HEK293 (cell line): ENCODE data around the gene OR10R2.
"Not testable (repeated sequence)": the region's sequence is repeated elsewhere in the genome, so short reads cannot be mapped to it uniquely, and the experiment has no call there.

Experiments used
- CTCF ChIA-PET: fragments of 350-600 bp; formaldehyde crosslinking; extraction: SDS; loops from one replicate; lab custom pipeline; 2021; ENCODE audit warnings: antibody characterized with exemption; lab: Yijun Ruan, JAX
- POLR2A ChIA-PET: fragments of 300-600 bp; formaldehyde crosslinking; extraction: SDS; loops from one replicate; lab custom pipeline; 2020; ENCODE audit warnings: antibody characterized with exemption, inconsistent platforms; lab: Yijun Ruan, JAX
- H3K27ac ChIP-seq: fragments of 200-500 bp; sonication (Bioruptor generic); 2 replicates; pipeline ENCODE4 v1.5.1; 2014; ENCODE audit warnings: low read depth, low read length, control low read depth, inconsistent platforms; ENCODE audit errors: extremely low read depth
- H3K36me3 ChIP-seq, 2 experiments: fragments of 200-500 bp in 1 of 2; sonication (Bioruptor generic) in 1 of 2; 1 replicate in 1 of 2; 2 replicates in 1 of 2; pipeline ENCODE4 v1.5.1; 2014 to 2017; ENCODE audit warnings: inconsistent platforms in 2 of 2, low read length in 2 of 2; ENCODE audit not compliant: control insufficient read depth in 2 of 2, insufficient read depth in 1 of 2
- H3K4me1 ChIP-seq: fragments of 200-500 bp; sonication (Bioruptor generic); 2 replicates; pipeline ENCODE4 v1.5.1; 2014; ENCODE audit warnings: mild to moderate bottlenecking, low read length, inconsistent platforms; ENCODE audit not compliant: control insufficient read depth, insufficient read depth
- H3K4me3 ChIP-seq: 2 replicates; pipeline ENCODE4 v1.5.1; 2011; ENCODE audit warnings: low read depth, mild to moderate bottlenecking, control low read depth, low read length, moderate library complexity
- H3K9me3 ChIP-seq: fragments of 200-500 bp; sonication (Bioruptor generic); 2 replicates; pipeline ENCODE4 v1.5.1; 2014; ENCODE audit warnings: low read depth, low read length, inconsistent platforms; ENCODE audit not compliant: control insufficient read depth, insufficient read depth
- GFI1B ChIP-seq: fragments of 450-650 bp; formaldehyde crosslinking; IDR thresholded peaks from 2 replicates; pipeline ENCODE4 v1.5.1; 2016; ENCODE audit warnings: missing biosample characterization, missing genetic modification characterization
- GLIS1 ChIP-seq: fragments of 450-650 bp; formaldehyde crosslinking; IDR thresholded peaks from 2 replicates; pipeline ENCODE4 v1.5.1; 2016; ENCODE audit warnings: missing biosample characterization, missing genetic modification characterization
- HIC1 ChIP-seq: fragments of 450-650 bp; formaldehyde crosslinking; IDR thresholded peaks from 2 replicates; pipeline ENCODE4 v1.5.1; 2016; ENCODE audit warnings: missing biosample characterization, missing genetic modification characterization
- IKZF3 ChIP-seq: fragments of 450-650 bp; IDR thresholded peaks from 2 replicates; pipeline ENCODE4 v1.5.0; 2018; ENCODE audit warnings: missing biosample characterization, mild to moderate bottlenecking, missing genetic modification characterization, moderate library complexity
- KLF17 ChIP-seq: fragments of 450-650 bp; formaldehyde crosslinking; IDR thresholded peaks from 2 replicates; pipeline ENCODE4 v1.5.1; 2016; ENCODE audit warnings: missing biosample characterization, missing genetic modification characterization
- RBAK ChIP-seq: fragments of 450-650 bp; formaldehyde crosslinking; IDR thresholded peaks from 2 replicates; pipeline ENCODE4 v1.5.1; 2016; ENCODE audit warnings: missing biosample characterization, missing genetic modification characterization
- SCRT2 ChIP-seq: fragments of 450-650 bp; formaldehyde crosslinking; IDR thresholded peaks from 2 replicates; pipeline ENCODE4 v1.5.1; 2016; ENCODE audit warnings: missing biosample characterization, missing genetic modification characterization
- SP3 ChIP-seq: fragments of 450-650 bp; formaldehyde crosslinking; IDR thresholded peaks from 2 replicates; pipeline ENCODE4 v1.5.1; 2016; ENCODE audit warnings: missing biosample characterization, missing genetic modification characterization
- TSHZ1 ChIP-seq: fragments of 450-650 bp; formaldehyde crosslinking; IDR thresholded peaks from 2 replicates; pipeline ENCODE4 v1.5.1; 2016; ENCODE audit warnings: missing biosample characterization, missing genetic modification characterization, borderline replicate concordance
- ZBTB1 ChIP-seq: fragments of 450-650 bp; formaldehyde crosslinking; IDR thresholded peaks from 2 replicates; pipeline ENCODE4 v1.5.1; 2016; ENCODE audit warnings: missing biosample characterization, missing genetic modification characterization
- ZBTB17 ChIP-seq: fragments of 450-650 bp; formaldehyde crosslinking; IDR thresholded peaks from 2 replicates; pipeline ENCODE4 v1.5.1; 2016; ENCODE audit warnings: missing biosample characterization, missing genetic modification characterization
- ZIC2 ChIP-seq: fragments of 450-650 bp; formaldehyde crosslinking; IDR thresholded peaks from 2 replicates; pipeline ENCODE4 v1.5.1; 2016; ENCODE audit warnings: missing biosample characterization, missing genetic modification characterization
- ZNF174 ChIP-seq: fragments of 450-650 bp; formaldehyde crosslinking; IDR thresholded peaks from 2 replicates; pipeline ENCODE4 v1.5.0; 2017; ENCODE audit warnings: missing biosample characterization, mild to moderate bottlenecking, missing genetic modification characterization
- ZNF362 ChIP-seq: fragments of 450-650 bp; formaldehyde crosslinking; IDR thresholded peaks from 2 replicates; pipeline ENCODE4 v1.5.1; 2016; ENCODE audit warnings: missing biosample characterization, missing genetic modification characterization
- ZNF366 ChIP-seq: fragments of 450-650 bp; formaldehyde crosslinking; conservative IDR thresholded peaks from 2 replicates; pipeline ENCODE4 v1.5.1; 2016; ENCODE audit warnings: missing biosample characterization, missing genetic modification characterization
- ZNF558 ChIP-seq: fragments of 450-650 bp; formaldehyde crosslinking; IDR thresholded peaks from 2 replicates; pipeline ENCODE4 v1.5.1; 2016; ENCODE audit warnings: missing biosample characterization, missing genetic modification characterization
- ZNF560 ChIP-seq: fragments of 450-650 bp; formaldehyde crosslinking; IDR thresholded peaks from 2 replicates; pipeline ENCODE4 v1.5.1; 2017; ENCODE audit warnings: missing biosample characterization, missing genetic modification characterization, borderline replicate concordance
- ZNF639 ChIP-seq: fragments of 450-650 bp; formaldehyde crosslinking; IDR thresholded peaks from 2 replicates; pipeline ENCODE4 v1.5.1; 2016; ENCODE audit warnings: missing biosample characterization, missing genetic modification characterization
- ZNF747 ChIP-seq: fragments of 450-650 bp; formaldehyde crosslinking; IDR thresholded peaks from 2 replicates; pipeline ENCODE4 v1.5.1; 2016; ENCODE audit warnings: missing biosample characterization, missing genetic modification characterization
- ZNF792 ChIP-seq: fragments of 450-650 bp; formaldehyde crosslinking; IDR thresholded peaks from 2 replicates; pipeline ENCODE4 v1.5.1; 2016; ENCODE audit warnings: missing biosample characterization, missing genetic modification characterization
- ZSCAN23 ChIP-seq: fragments of 450-650 bp; formaldehyde crosslinking; IDR thresholded peaks from 2 replicates; pipeline ENCODE4 v1.5.1; 2016; ENCODE audit warnings: missing biosample characterization, missing genetic modification characterization
- ZSCAN4 ChIP-seq: fragments of 450-650 bp; formaldehyde crosslinking; IDR thresholded peaks from 2 replicates; pipeline ENCODE4 v1.5.1; 2017; ENCODE audit warnings: missing biosample characterization, missing genetic modification characterization

The OR10R2 gene

GRCh38 chr1:158426137-158426536 lies 45.9 kb upstream of the OR10R2 start, which contains the start of gene OR10K2:
Gene OR10K2 (minus strand): TSS chr1:158426237. CDS start chr1:158420866, 5,371 bp downstream.
- Histone ChIP-seq H3K9me3 (no peaks in the 10 kb centered on the region), H3K4me3 (no peak within 1 kb of the TSS), H3K4me1 (no peaks in the 10 kb centered on the region), H3K27ac (no peak within 1 kb of the TSS)
- CTCF ChIA-PET = no interaction called here
- POLR2A ChIA-PET = no interaction called here
- TF ChIP-seq ZNF174 (tag by site-specific recombination) = no peak
- TF ChIP-seq ZNF558 (tag by site-specific recombination) = no peak
- no peak for TF ChIP-seq ZNF366 (tag by site-specific recombination)
- TF ChIP-seq ZBTB17 (tag by site-specific recombination) = no peak
- no peak for TF ChIP-seq KLF17 (tag by site-specific recombination)
- TF ChIP-seq GFI1B = no peak
- TF ChIP-seq ZIC2 (tag by site-specific recombination) = no peak
- TF ChIP-seq ZSCAN4 (tag by site-specific recombination) = no peak
- TF ChIP-seq, all 188 proteins: peak for 0
- no peaks in the 10 kb centered on the region for H3K36me3 ChIP-seq

GRCh38 chr1:158430163-158430562 lies 41.9 kb upstream of the OR10R2 start:
- CTCF ChIA-PET = interaction anchor here (0.6 kb wide), 1 partner anchor 140 kb away, joined by 3 read pairs; no protein-coding TSS in a partner anchor
- H3K4me3 ChIP-seq, H3K36me3 ChIP-seq, H3K27ac ChIP-seq, H3K9me3 ChIP-seq, H3K4me1 ChIP-seq, POLR2A ChIA-PET: not testable (repeated sequence)

- Histone ChIP-seq H3K4me1 (no peaks in the 10 kb centered on the region), H3K4me3 (no peak overlapping the region), H3K27ac (no peak overlapping the region), H3K36me3 (no peaks in the 10 kb centered on the region), H3K9me3 (no peaks in the 10 kb centered on the region)
- CTCF ChIA-PET = no interaction called here
- POLR2A ChIA-PET = no interaction called here
- no peak for TF ChIP-seq RBAK (tag by site-specific recombination)
- TF ChIP-seq ZNF560 (tag by site-specific recombination) = no peak
- no peak for TF ChIP-seq ZBTB1 (tag by site-specific recombination)
- TF ChIP-seq GLIS1 = no peak
- no peak for TF ChIP-seq ZSCAN23 (tag by site-specific recombination)
- TF ChIP-seq HIC1 (tag by site-specific recombination) = no peak
- TF ChIP-seq ZNF362 (tag by site-specific recombination) = no peak
- TF ChIP-seq ZNF639 (tag by site-specific recombination) = no peak
- no peak for TF ChIP-seq ZNF792 (tag by site-specific recombination)
- no peak for TF ChIP-seq ZNF747 (tag by site-specific recombination)
- no peak for TF ChIP-seq SCRT2 (tag by site-specific recombination)
- TF ChIP-seq IKZF3 (tag by site-specific recombination) = no peak
- TF ChIP-seq SP3 (tag by site-specific recombination) = no peak
- no peak for TF ChIP-seq TSHZ1 (tag by site-specific recombination)
Measured at GRCh38 chr1:158434741-158435140, 37.3 kb upstream of the OR10R2 start.
